Measurements from ENCODE around the gene PRPSAP1.

DNA sequence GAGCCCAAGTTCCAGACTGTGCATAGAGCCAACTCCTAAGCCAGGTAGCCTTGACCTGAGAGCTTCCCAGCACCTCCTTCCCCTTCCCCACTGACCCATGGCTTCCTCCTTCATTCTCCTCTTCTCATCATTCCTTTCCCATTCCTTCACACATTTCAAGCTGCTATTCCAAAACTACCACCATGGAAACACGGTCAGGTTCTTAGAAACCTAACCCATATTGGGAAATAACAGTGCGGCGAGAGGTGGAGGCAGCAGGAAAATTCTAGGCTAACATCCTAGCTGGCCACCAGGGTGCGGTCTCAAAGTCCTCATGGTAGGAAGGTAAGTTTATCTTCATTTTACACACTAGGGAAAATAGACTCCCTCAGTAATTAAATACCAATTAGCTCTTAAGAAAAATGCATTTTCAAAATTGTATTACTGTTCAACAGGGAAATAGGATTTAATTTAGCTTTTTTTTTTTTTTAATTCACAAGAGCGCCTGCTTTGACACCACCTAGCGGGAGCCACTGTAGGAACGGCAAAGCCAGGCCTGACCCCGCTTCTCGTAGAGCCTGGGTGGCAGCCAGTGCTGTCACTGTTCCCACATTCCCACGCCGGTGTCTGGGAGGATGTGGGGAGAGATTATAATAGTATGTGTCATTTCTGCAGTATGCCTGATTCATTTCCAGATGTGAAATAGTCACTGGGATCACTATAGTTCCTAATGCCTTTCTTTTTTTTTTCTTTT is 16.7 kb upstream of the PRPSAP1 start:
- TF ChIP-seq, protein P1, sequence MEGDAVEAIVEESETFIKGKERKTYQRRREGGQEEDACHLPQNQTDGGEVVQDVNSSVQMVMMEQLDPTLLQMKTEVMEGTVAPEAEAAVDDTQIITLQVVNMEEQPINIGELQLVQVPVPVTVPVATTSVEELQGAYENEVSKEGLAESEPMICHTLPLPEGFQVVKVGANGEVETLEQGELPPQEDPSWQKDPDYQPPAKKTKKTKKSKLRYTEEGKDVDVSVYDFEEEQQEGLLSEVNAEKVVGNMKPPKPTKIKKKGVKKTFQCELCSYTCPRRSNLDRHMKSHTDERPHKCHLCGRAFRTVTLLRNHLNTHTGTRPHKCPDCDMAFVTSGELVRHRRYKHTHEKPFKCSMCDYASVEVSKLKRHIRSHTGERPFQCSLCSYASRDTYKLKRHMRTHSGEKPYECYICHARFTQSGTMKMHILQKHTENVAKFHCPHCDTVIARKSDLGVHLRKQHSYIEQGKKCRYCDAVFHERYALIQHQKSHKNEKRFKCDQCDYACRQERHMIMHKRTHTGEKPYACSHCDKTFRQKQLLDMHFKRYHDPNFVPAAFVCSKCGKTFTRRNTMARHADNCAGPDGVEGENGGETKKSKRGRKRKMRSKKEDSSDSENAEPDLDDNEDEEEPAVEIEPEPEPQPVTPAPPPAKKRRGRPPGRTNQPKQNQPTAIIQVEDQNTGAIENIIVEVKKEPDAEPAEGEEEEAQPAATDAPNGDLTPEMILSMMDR (IDR thresholded peaks at IDR 0.05) = peak; percentile 10 to 34 (median 16)
- no peak for TF ChIP-seq POLR2A (IDR thresholded peaks at IDR 0.05)

Data from vagina (tissue), 2 donors.